Vagina (tissue), 2 donors: ENCODE measurements around the gene ASCL3. TPM values are rescaled to one million over a fixed set of nuclear protein-coding genes. Genes with fewer than 3 reads are reported as not detected.
"Not testable (repeated sequence)": the region's sequence is repeated elsewhere in the genome, so short reads cannot be mapped to it uniquely, and the experiment has no call there.

Source experiments
- DNase-seq, 2 donors: peaks; one replicate each; pipeline ENCODE4 v3.0.0-alpha.2; 2017; ENCODE audit errors: extremely low spot score in 2 of 2
- H3K27ac ChIP-seq: fragments of 200-600 bp; sonication (generic); one replicate; pipeline ENCODE4 v1.5.1; 2019
- H3K27me3 ChIP-seq: fragments of 200-600 bp; sonication (generic); one replicate; pipeline ENCODE4 v1.5.1; 2019
- H3K36me3 ChIP-seq, 2 donors: fragments of 200-600 bp; sonication (generic); one replicate each; pipeline ENCODE4 v1.5.1; 2017 to 2019
- H3K4me1 ChIP-seq: fragments of 200-600 bp; sonication (generic); one replicate; pipeline ENCODE4 v1.5.1; 2019
- H3K4me3 ChIP-seq, 2 donors: fragments of 200-600 bp; sonication (generic); 1 replicate in 1 of 2; 2 replicates in 1 of 2; pipeline ENCODE4 v1.5.1; 2016 to 2019
- H3K9me3 ChIP-seq: fragments of 200-600 bp; sonication (generic); one replicate; pipeline ENCODE4 v1.5.1; 2019
- POLR2A ChIP-seq, 2 donors: fragments of 450-650 bp; IDR thresholded peaks; one replicate each; pipeline ENCODE4 v1.6.1; 2017; ENCODE audit warnings: antibody characterized with exemption in 2 of 2, mild to moderate bottlenecking in 2 of 2, moderate library complexity in 2 of 2
- POLR2AphosphoS5 ChIP-seq, 2 donors: sonication (generic); formaldehyde crosslinking; IDR thresholded peaks; one replicate each; pipeline ENCODE4 v1.9.0; 2017; ENCODE audit warnings: antibody characterized with exemption in 2 of 2, mild to moderate bottlenecking in 2 of 2, low read depth in 1 of 2; ENCODE audit not compliant: insufficient read depth in 1 of 2
- intact Hi-C: fragments of 100-400 bp; cut with DNase I; formaldehyde crosslinking; loops from one replicate; pipeline ENCODE4 v1.15.1; 2023
- total RNA-seq: library from RNA; depleted of rRNA; stranded (reverse); fragments of >200 nt; gene quantifications from one replicate; pipeline ENCODE4 v1.2.3, GENCODE V29; 2016
- TF ChIP-seq, protein P1 (sequence below), 3 experiments: fragments of 450-650 bp in 2 of 3; fragments of 200-600 bp in 1 of 3; sonication (generic) in 1 of 3; IDR thresholded peaks; one replicate each; pipeline ENCODE4 v1.5.1; 2017 to 2019; ENCODE audit warnings: antibody characterized with exemption in 3 of 3, mild to moderate bottlenecking in 2 of 3, moderate library complexity in 2 of 3

The ASCL3 gene
- total RNA-seq, 1 donor from 2014 or later = not detected

- no peaks in the 10 kb centered on the region for H3K4me1 ChIP-seq
- no peaks in the 10 kb centered on the region for H3K27me3 ChIP-seq
- no peak for DNase-seq
- no peak for TF ChIP-seq POLR2AphosphoS5 (IDR thresholded peaks at IDR 0.05; ENCODE audit: insufficient read depth in 1 of 2, low read depth in 1 of 2)
- TF ChIP-seq POLR2A (IDR thresholded peaks at IDR 0.05) = no peak
- TF ChIP-seq, protein P1, sequence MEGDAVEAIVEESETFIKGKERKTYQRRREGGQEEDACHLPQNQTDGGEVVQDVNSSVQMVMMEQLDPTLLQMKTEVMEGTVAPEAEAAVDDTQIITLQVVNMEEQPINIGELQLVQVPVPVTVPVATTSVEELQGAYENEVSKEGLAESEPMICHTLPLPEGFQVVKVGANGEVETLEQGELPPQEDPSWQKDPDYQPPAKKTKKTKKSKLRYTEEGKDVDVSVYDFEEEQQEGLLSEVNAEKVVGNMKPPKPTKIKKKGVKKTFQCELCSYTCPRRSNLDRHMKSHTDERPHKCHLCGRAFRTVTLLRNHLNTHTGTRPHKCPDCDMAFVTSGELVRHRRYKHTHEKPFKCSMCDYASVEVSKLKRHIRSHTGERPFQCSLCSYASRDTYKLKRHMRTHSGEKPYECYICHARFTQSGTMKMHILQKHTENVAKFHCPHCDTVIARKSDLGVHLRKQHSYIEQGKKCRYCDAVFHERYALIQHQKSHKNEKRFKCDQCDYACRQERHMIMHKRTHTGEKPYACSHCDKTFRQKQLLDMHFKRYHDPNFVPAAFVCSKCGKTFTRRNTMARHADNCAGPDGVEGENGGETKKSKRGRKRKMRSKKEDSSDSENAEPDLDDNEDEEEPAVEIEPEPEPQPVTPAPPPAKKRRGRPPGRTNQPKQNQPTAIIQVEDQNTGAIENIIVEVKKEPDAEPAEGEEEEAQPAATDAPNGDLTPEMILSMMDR (IDR thresholded peaks at IDR 0.05) = no peak
- intact Hi-C loops = no loop called here
- H3K36me3 ChIP-seq = peaks cover 0 to 22% of the 10 kb centered on the region in 2 donors
- no peaks in the 10 kb centered on the region for H3K9me3 ChIP-seq
- no peak overlapping the region for H3K4me3 ChIP-seq
- H3K27ac ChIP-seq = no peak overlapping the region
Measured at GRCh38 chr11:8947230-8947943, 4.6 kb upstream of the ASCL3 start.

DNA sequence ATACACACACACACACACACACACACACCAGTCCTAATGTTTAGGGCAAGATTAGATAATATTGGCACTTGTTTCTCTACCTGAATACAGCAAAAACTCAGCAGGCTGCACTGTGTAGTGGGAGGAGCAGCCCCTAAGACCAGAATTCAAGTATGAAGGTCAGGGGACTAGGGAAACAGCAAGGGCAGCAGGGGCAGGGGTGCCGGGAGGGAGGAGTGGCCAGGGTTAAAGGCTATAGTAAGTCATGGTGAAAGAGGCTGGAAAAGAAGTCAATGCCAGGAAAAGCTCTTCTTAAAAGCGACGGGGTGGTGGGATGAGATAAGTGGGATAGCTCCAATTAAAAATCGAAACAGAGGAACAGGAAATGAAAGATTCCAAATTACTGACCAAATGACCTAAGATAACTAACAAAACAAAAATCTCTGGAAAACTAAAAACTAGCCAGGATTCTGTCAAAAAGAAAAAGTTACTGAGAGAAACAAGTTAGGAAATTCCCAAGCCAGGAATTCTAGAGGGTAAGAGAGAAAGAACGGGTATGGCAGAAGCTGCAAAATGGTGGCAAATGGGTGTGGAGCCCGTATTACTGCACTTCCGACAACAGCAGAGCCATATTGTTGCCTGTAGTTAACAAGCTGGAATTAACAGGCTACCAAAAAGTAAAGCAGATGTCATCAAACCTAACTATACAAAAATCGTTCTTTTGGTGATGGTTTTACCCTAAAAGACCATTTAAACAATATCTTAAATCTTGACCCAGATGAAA lies 1.3 kb downstream of the ASCL3 start:
- no peaks in the 10 kb centered on the region for H3K36me3 ChIP-seq
- TF ChIP-seq, protein P1 (IDR thresholded peaks at IDR 0.05) = no peak
- no peak for TF ChIP-seq POLR2A (IDR thresholded peaks at IDR 0.05)
- TF ChIP-seq POLR2AphosphoS5 (IDR thresholded peaks at IDR 0.05; ENCODE audit: insufficient read depth in 1 of 2, low read depth in 1 of 2) = no peak
- DNase-seq = peak in 1 of 2 donors; percentile 29
- H3K27ac ChIP-seq = no peak overlapping the region
- intact Hi-C loops = no loop called here
- no peaks in the 10 kb centered on the region for H3K27me3 ChIP-seq
- H3K9me3 ChIP-seq = no peaks in the 10 kb centered on the region
- H3K4me3 ChIP-seq = no peak overlapping the region
- no peaks in the 10 kb centered on the region for H3K4me1 ChIP-seq

- H3K36me3 ChIP-seq = no peaks in the 10 kb centered on the region
- H3K4me1 ChIP-seq = no peaks in the 10 kb centered on the region
- TF ChIP-seq, protein P1 (IDR thresholded peaks at IDR 0.05) = no peak
- no peak for TF ChIP-seq POLR2A (IDR thresholded peaks at IDR 0.05)
- no peak for TF ChIP-seq POLR2AphosphoS5 (IDR thresholded peaks at IDR 0.05; ENCODE audit: insufficient read depth in 1 of 2, low read depth in 1 of 2)
- no peak overlapping the region for H3K4me3 ChIP-seq
- H3K27me3 ChIP-seq = no peaks in the 10 kb centered on the region
- DNase-seq = peak in 1 of 2 donors; percentile 27
- intact Hi-C loops = no loop called here
- H3K27ac ChIP-seq = no peak overlapping the region
- no peaks in the 10 kb centered on the region for H3K9me3 ChIP-seq
Measured at GRCh38 chr11:8937659-8938058, 5.2 kb downstream of the ASCL3 start.

- TF ChIP-seq POLR2A (IDR thresholded peaks at IDR 0.05) (no peak), POLR2AphosphoS5 (IDR thresholded peaks at IDR 0.05; ENCODE audit: insufficient read depth in 1 of 2, low read depth in 1 of 2) (no peak)
- TF ChIP-seq, protein P1 (IDR thresholded peaks at IDR 0.05) = no peak
- H3K4me1 ChIP-seq = no peaks in the 10 kb centered on the region
- no peaks in the 10 kb centered on the region for H3K36me3 ChIP-seq
- no peaks in the 10 kb centered on the region for H3K27me3 ChIP-seq
- intact Hi-C loops = no loop called here
- no peaks in the 10 kb centered on the region for H3K9me3 ChIP-seq
- peak in 1 of 2 donors; percentile 29 for DNase-seq
- H3K27ac ChIP-seq = no peak overlapping the region
- H3K4me3 ChIP-seq = no peak overlapping the region
Measured at GRCh38 chr11:8937159-8937558, 5.7 kb downstream of the ASCL3 start.

- H3K27me3 ChIP-seq, H3K4me1 ChIP-seq, H3K9me3 ChIP-seq, DNase-seq, intact Hi-C loops, H3K36me3 ChIP-seq, H3K4me3 ChIP-seq, H3K27ac ChIP-seq: not testable (repeated sequence)
Measured at GRCh38 chr11:8935789-8936188, 7.0 kb downstream of the ASCL3 start.
